Trophoblast cell (in vitro differentiated cells and primary cell): ENCODE measurements around the gene GNAI1.

Experiments used
- DNase-seq, 2 donors: peaks; one replicate each; pipeline ENCODE4 v3.0.0-alpha.2; 2016
- H2AFZ ChIP-seq: 2 replicates; pipeline ENCODE4 v1.6.1; 2013; ENCODE audit warnings: low read length, moderate library complexity, mild to moderate bottlenecking; ENCODE audit not compliant: insufficient read depth, poor library complexity
- H2AK5ac ChIP-seq: 2 replicates; pipeline ENCODE4 v1.6.1; 2013; ENCODE audit warnings: mild to moderate bottlenecking, low read length
- H2BK120ac ChIP-seq: 2 replicates; pipeline ENCODE4 v1.6.1; 2013; ENCODE audit warnings: low read length, mild to moderate bottlenecking, moderate library complexity; ENCODE audit not compliant: insufficient read depth, poor library complexity
- H2BK12ac ChIP-seq: 2 replicates; pipeline ENCODE4 v1.6.1; 2013; ENCODE audit warnings: mild to moderate bottlenecking, low read length, moderate library complexity
- H2BK5ac ChIP-seq: 2 replicates; pipeline ENCODE4 v1.6.1; 2013; ENCODE audit warnings: low read length, low read depth, moderate library complexity, mild to moderate bottlenecking; ENCODE audit not compliant: poor library complexity
- H3K14ac ChIP-seq: 2 replicates; pipeline ENCODE4 v1.6.1; 2013; ENCODE audit warnings: mild to moderate bottlenecking, low read length
- H3K18ac ChIP-seq: 2 replicates; pipeline ENCODE4 v1.6.1; 2013; ENCODE audit warnings: mild to moderate bottlenecking, low read length
- H3K23ac ChIP-seq: 2 replicates; pipeline ENCODE4 v1.6.1; 2013; ENCODE audit warnings: low read length
- H3K27ac ChIP-seq: 2 replicates; pipeline ENCODE4 v1.5.1; 2013; ENCODE audit warnings: low read depth, mild to moderate bottlenecking, inconsistent platforms, low read length, moderate library complexity
- H3K27me3 ChIP-seq: 2 replicates; pipeline ENCODE4 v1.6.1; 2013; ENCODE audit warnings: inconsistent platforms, mild to moderate bottlenecking, low read length, moderate library complexity; ENCODE audit not compliant: insufficient read depth
- H3K36me3 ChIP-seq, 2 experiments: 1 replicate in 1 of 2; 2 replicates in 1 of 2; pipeline ENCODE4 v1.6.1; 2013; ENCODE audit warnings: low read length in 2 of 2, mild to moderate bottlenecking in 2 of 2, moderate library complexity in 1 of 2; ENCODE audit not compliant: insufficient read depth in 2 of 2, control insufficient read depth in 1 of 2
- H3K4ac ChIP-seq: 2 replicates; pipeline ENCODE4 v1.6.1; 2013; ENCODE audit warnings: low read depth, mild to moderate bottlenecking, low read length, moderate library complexity
- H3K4me1 ChIP-seq, 2 experiments: 1 replicate in 1 of 2; 2 replicates in 1 of 2; pipeline ENCODE4 v1.6.1; 2013; ENCODE audit warnings: low read length in 2 of 2, mild to moderate bottlenecking in 2 of 2, moderate library complexity in 1 of 2; ENCODE audit not compliant: insufficient read depth in 2 of 2, control insufficient read depth in 1 of 2
- H3K4me2 ChIP-seq: 2 replicates; pipeline ENCODE4 v1.6.1; 2013; ENCODE audit warnings: inconsistent platforms, mild to moderate bottlenecking, low read length, moderate library complexity
- H3K4me3 ChIP-seq: 2 replicates; pipeline ENCODE4 v1.5.1; 2013; ENCODE audit warnings: mild to moderate bottlenecking, low read depth, low read length, inconsistent platforms
- H3K79me1 ChIP-seq: one replicate; pipeline ENCODE4 v1.6.1; 2013; ENCODE audit warnings: low read length
- H3K79me2 ChIP-seq: 2 replicates; pipeline ENCODE4 v1.6.1; 2013; ENCODE audit warnings: low read length, mild to moderate bottlenecking; ENCODE audit not compliant: control insufficient read depth, insufficient read depth, poor library complexity
- H3K9ac ChIP-seq: 2 replicates; pipeline ENCODE4 v1.6.1; 2013; ENCODE audit warnings: mild to moderate bottlenecking, low read length
- H3K9me3 ChIP-seq: 2 replicates; pipeline ENCODE4 v1.6.1; 2013; ENCODE audit warnings: low read depth, mild to moderate bottlenecking, control low read depth, inconsistent platforms, low read length; ENCODE audit not compliant: insufficient read depth
- H4K12ac ChIP-seq: 2 replicates; pipeline ENCODE4 v1.6.1; 2013; ENCODE audit warnings: low read depth, mild to moderate bottlenecking, low read length, moderate library complexity
- H4K8ac ChIP-seq: 2 replicates; pipeline ENCODE4 v1.6.1; 2013; ENCODE audit warnings: low read depth, mild to moderate bottlenecking, low read length, moderate library complexity
- H4K91ac ChIP-seq: one replicate; pipeline ENCODE4 v1.6.1; 2013; ENCODE audit warnings: low read depth, mild to moderate bottlenecking, low read length, moderate library complexity
- WGBS: extraction: QIAGEN DNeasy Blood & Tissue Kit; methylation state at CpG from one replicate; pipeline ENCODE4 v1.1.7; 2013; ENCODE audit warnings: missing lambda C conversion rate; ENCODE audit not compliant: insufficient read length, insufficient coverage; ENCODE audit errors: extremely low coverage; 5-methylcytosine and 5-hydroxymethylcytosine counted together

The GNAI1 gene

DNA sequence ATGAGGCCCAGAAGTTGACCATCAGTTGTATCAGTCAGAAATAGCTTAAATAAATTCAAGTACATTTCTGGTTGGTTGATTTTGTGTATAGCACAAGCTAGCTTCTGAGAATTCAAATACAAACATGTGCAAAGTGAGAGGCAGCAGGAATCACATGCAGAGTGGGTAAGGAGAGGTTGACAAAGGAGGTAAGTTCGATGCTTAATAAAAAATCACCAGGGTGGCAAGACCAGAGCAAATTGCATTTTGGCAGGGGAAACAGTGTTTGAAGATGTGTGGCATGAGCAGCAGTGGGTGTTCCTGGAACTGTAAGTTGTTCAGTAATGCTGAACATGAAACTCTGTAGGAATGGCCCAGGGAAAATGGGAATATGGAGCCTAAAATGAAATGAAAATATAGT lies 52.6 kb downstream of the GNAI1 start:
- no peak overlapping the region for H2BK120ac ChIP-seq
- H3K36me3 ChIP-seq, result peaks cover 0 to 2% of the 10 kb centered on the region in 2 experiments
- no peak overlapping the region for H2AFZ ChIP-seq
- no peaks in the 10 kb centered on the region for H3K9me3 ChIP-seq
- no peak overlapping the region for H4K8ac ChIP-seq
- no peaks in the 10 kb centered on the region for H3K79me1 ChIP-seq
- peaks cover 0 to 3% of the 10 kb centered on the region in 2 experiments for H3K4me1 ChIP-seq
- no peak overlapping the region for H2AK5ac ChIP-seq
- WGBS, result no CpG with 5 or more reads among the region's 1 CpG
- no peak overlapping the region for H3K23ac ChIP-seq
- no peaks in the 10 kb centered on the region for H3K27me3 ChIP-seq
- H3K27ac ChIP-seq, result no peak overlapping the region
- no peak overlapping the region for H3K18ac ChIP-seq
- no peak overlapping the region for H2BK12ac ChIP-seq
- no peak overlapping the region for H4K91ac ChIP-seq
- H4K12ac ChIP-seq, result no peak overlapping the region
- no peak for DNase-seq
- H3K4me3 ChIP-seq, result no peak overlapping the region
- H3K9ac ChIP-seq, result no peak overlapping the region
- no peaks in the 10 kb centered on the region for H3K79me2 ChIP-seq
- H3K14ac ChIP-seq, result no peak overlapping the region
- no peak overlapping the region for H2BK5ac ChIP-seq
- no peak overlapping the region for H3K4me2 ChIP-seq
- no peak overlapping the region for H3K4ac ChIP-seq

DNA sequence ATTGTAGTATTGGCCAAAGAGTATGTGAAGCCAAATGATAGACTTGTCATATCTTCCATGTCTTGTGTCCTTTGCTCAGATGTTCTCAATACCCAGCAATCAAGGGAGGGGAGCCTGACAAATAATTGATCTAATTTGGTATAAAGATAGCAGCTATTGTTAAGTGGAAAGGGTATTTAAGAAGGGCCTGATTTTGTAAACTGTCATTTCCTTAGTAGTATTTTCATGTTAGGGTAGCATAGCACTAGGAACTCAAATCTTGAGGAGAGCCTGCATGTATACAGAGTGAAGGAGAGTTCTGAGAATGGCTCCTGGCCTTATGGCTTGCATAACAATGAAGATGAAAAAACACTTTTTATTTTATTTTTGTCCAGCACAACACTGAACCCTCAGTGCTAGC lies 53.1 kb downstream of the GNAI1 start:
- Histone ChIP-seq H3K27ac (no peak overlapping the region), H3K14ac (no peak overlapping the region), H4K91ac (no peak overlapping the region), H2AK5ac (no peak overlapping the region), H3K4me3 (no peak overlapping the region), H3K23ac (no peak overlapping the region), H3K4me2 (no peak overlapping the region), H2BK5ac (no peak overlapping the region), H2AFZ (no peak overlapping the region), H4K12ac (no peak overlapping the region), H4K8ac (no peak overlapping the region), H3K36me3 (peaks cover 0 to 2% of the 10 kb centered on the region in 2 experiments), H2BK120ac (no peak overlapping the region), H3K9me3 (no peaks in the 10 kb centered on the region), H3K79me2 (no peaks in the 10 kb centered on the region), H3K18ac (no peak overlapping the region), H3K27me3 (no peaks in the 10 kb centered on the region), H2BK12ac (no peak overlapping the region), H3K9ac (no peak overlapping the region), H3K4ac (no peak overlapping the region), H3K4me1 (peaks cover 0 to 3% of the 10 kb centered on the region in 2 experiments), H3K79me1 (no peaks in the 10 kb centered on the region)
- DNase-seq, result no peak

DNA sequence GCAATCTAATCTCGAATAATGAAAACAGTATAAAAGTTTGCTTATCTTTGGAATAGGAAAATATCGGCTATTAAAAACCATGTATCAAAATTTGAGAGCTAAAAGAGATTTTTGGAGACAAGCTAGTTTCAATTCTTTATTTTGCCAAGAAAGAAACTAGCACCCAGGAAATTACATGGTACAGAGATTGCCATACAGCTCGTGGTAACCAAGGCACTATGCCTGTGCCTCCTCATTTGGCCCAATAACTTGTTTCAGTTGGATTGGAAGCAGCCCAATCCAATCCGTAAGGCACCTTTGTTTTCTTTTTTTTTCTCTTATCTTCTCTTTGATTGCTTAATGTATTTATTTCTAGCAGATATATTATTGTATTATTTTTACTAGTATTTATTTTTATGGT lies 55.0 kb downstream of the GNAI1 start:
- no peak overlapping the region for H2BK5ac ChIP-seq
- no peak overlapping the region for H4K12ac ChIP-seq
- H3K79me1 ChIP-seq, result no peaks in the 10 kb centered on the region
- no peak overlapping the region for H2BK120ac ChIP-seq
- peaks cover 0 to 2% of the 10 kb centered on the region in 2 experiments for H3K36me3 ChIP-seq
- H4K91ac ChIP-seq, result no peak overlapping the region
- H3K14ac ChIP-seq, result no peak overlapping the region
- no peak overlapping the region for H3K9ac ChIP-seq
- H3K4me2 ChIP-seq, result no peak overlapping the region
- WGBS, result no CpG with 5 or more reads among the region's 4 CpGs
- no peak overlapping the region for H2AK5ac ChIP-seq
- no peak overlapping the region for H2AFZ ChIP-seq
- H3K9me3 ChIP-seq, result no peaks in the 10 kb centered on the region
- no peak overlapping the region for H3K4me3 ChIP-seq
- H3K27me3 ChIP-seq, result no peaks in the 10 kb centered on the region
- H3K79me2 ChIP-seq, result no peaks in the 10 kb centered on the region
- H3K4ac ChIP-seq, result no peak overlapping the region
- peaks cover 0 to 1% of the 10 kb centered on the region in 2 experiments for H3K4me1 ChIP-seq
- H3K18ac ChIP-seq, result no peak overlapping the region
- DNase-seq, result no peak
- H4K8ac ChIP-seq, result no peak overlapping the region
- no peak overlapping the region for H2BK12ac ChIP-seq
- H3K23ac ChIP-seq, result no peak overlapping the region
- no peak overlapping the region for H3K27ac ChIP-seq

DNA sequence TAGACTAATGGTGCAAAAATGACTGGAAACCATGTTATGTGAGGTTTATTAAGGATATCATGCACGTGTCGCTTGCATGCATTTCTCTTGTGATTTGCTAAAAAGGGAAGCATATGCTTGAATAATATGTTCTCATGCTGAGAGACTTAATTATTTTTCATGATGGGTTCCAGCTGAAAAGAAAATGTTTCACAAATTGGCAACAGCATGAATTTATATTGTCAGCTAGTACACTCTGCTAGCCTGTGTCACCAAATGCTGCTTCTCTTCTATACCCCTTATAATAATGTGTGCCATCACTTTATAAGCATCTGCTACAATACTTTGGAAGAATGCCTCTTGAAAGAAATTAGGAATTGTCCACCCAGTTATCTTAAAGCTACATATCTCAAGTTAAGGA lies 63.0 kb downstream of the GNAI1 start:
- H3K4ac ChIP-seq, result no peak overlapping the region
- H3K23ac ChIP-seq, result no peak overlapping the region
- no peak overlapping the region for H3K14ac ChIP-seq
- H3K4me3 ChIP-seq, result no peak overlapping the region
- H3K79me1 ChIP-seq, result no peaks in the 10 kb centered on the region
- H3K27me3 ChIP-seq, result no peaks in the 10 kb centered on the region
- H3K9me3 ChIP-seq, result no peaks in the 10 kb centered on the region
- WGBS, result no CpG with 5 or more reads among the region's 2 CpGs
- no peak overlapping the region for H2BK120ac ChIP-seq
- H3K4me2 ChIP-seq, result no peak overlapping the region
- no peak overlapping the region for H2AFZ ChIP-seq
- no peak overlapping the region for H2AK5ac ChIP-seq
- H4K12ac ChIP-seq, result no peak overlapping the region
- no peak overlapping the region for H2BK5ac ChIP-seq
- no peak overlapping the region for H3K27ac ChIP-seq
- H3K9ac ChIP-seq, result no peak overlapping the region
- H4K8ac ChIP-seq, result no peak overlapping the region
- H2BK12ac ChIP-seq, result no peak overlapping the region
- no peak for DNase-seq
- H3K36me3 ChIP-seq, result peaks cover 0 to 5% of the 10 kb centered on the region in 2 experiments
- no peak overlapping the region for H3K18ac ChIP-seq
- no peaks in the 10 kb centered on the region for H3K79me2 ChIP-seq
- no peaks in the 10 kb centered on the region for H3K4me1 ChIP-seq
- H4K91ac ChIP-seq, result no peak overlapping the region
